SK-N-SH (cell line): ENCODE data around the gene ZNF776. TPM values are rescaled to one million over a fixed set of nuclear protein-coding genes. Genes with fewer than 3 reads are reported as not detected.
"Not testable (repeated sequence)": the region's sequence is repeated elsewhere in the genome, so short reads cannot be mapped to it uniquely, and the experiment has no call there.

Experiments used
- CTCF ChIA-PET: fragments of 300-600, 350-600 bp; formaldehyde crosslinking; extraction: SDS; loops from one replicate; lab custom pipeline; 2021; lab: Yijun Ruan, JAX
- POLR2A ChIA-PET: fragments of 350-600 bp; sonication (Branson Sonifier 250); formaldehyde crosslinking; extraction: SDS; loops from one replicate; lab custom pipeline; 2020; ENCODE audit warnings: antibody characterized with exemption, inconsistent platforms; lab: Yijun Ruan, JAX
- DNase-seq: peaks from one replicate; pipeline ENCODE4 v3.0.0; 2012
- H2AFZ ChIP-seq: fragments of 200-600 bp; sonication (generic); 2 replicates; pipeline ENCODE4 v1.8.1; 2016; ENCODE audit warnings: antibody characterized with exemption, mild to moderate bottlenecking, low read depth
- H3F3A ChIP-seq: fragments of 200-600 bp; sonication (generic); replicated peaks from 2 replicates; pipeline ENCODE3; 2016; ENCODE audit warnings: antibody characterized with exemption, mild to moderate bottlenecking; ENCODE audit not compliant: insufficient read depth
- H3K27ac ChIP-seq, 2 experiments: fragments of 200-500 bp in 1 of 2; fragments of 200-600 bp in 1 of 2; sonication (Bioruptor generic) in 1 of 2; sonication (generic), shearing (Covaris generic) in 1 of 2; 2 replicates each; pipeline versions ENCODE4 v1.5.1 to v1.6.1; 2014 to 2016; ENCODE audit warnings: low read depth in 2 of 2, inconsistent platforms in 1 of 2, low read length in 1 of 2, mild to moderate bottlenecking in 1 of 2, mixed read lengths in 1 of 2
- H3K27me3 ChIP-seq: fragments of 200-600 bp; sonication (generic), shearing (Covaris generic); 2 replicates; pipeline ENCODE4 v1.6.1; 2016; ENCODE audit warnings: mixed run types; ENCODE audit not compliant: insufficient read depth
- H3K36me3 ChIP-seq, 2 experiments: fragments of 200-500 bp in 1 of 2; fragments of 200-600 bp in 1 of 2; sonication (Bioruptor generic) in 1 of 2; sonication (generic) in 1 of 2; replicated peaks in 1 of 2; 2 replicates each; pipeline versions ENCODE3 to v1.5.1; 2014 to 2016; ENCODE audit warnings: low read length in 1 of 2, mild to moderate bottlenecking in 1 of 2; ENCODE audit not compliant: insufficient read depth in 2 of 2, control insufficient read depth in 1 of 2
- H3K4me1 ChIP-seq, 2 experiments: fragments of 200-500 bp in 1 of 2; fragments of 200-600 bp in 1 of 2; sonication (Bioruptor generic) in 1 of 2; sonication (generic), shearing (Covaris generic) in 1 of 2; 2 replicates each; pipeline versions ENCODE4 v1.5.1 to v1.6.1; 2014 to 2016; ENCODE audit warnings: low read depth in 1 of 2, low read length in 1 of 2, mixed run types in 1 of 2; ENCODE audit not compliant: insufficient read depth in 2 of 2, control insufficient read depth in 1 of 2
- H3K4me2 ChIP-seq: fragments of 200-600 bp; sonication (generic), shearing (Covaris generic); 2 replicates; pipeline ENCODE4 v1.6.1; 2017; ENCODE audit warnings: mixed run types
- H3K4me3 ChIP-seq, 2 experiments: fragments of 200-500 bp in 1 of 2; fragments of 200-600 bp in 1 of 2; sonication (Bioruptor generic) in 1 of 2; sonication (generic), shearing (Covaris generic) in 1 of 2; 2 replicates each; pipeline versions ENCODE4 v1.5.1 to v1.8.1; 2014 to 2016; ENCODE audit warnings: low read depth in 2 of 2, inconsistent platforms in 1 of 2, low read length in 1 of 2, mild to moderate bottlenecking in 1 of 2, mixed read lengths in 1 of 2, moderate library complexity in 1 of 2
- H3K79me2 ChIP-seq: fragments of 200-600 bp; sonication (generic); 2 replicates; pipeline ENCODE4 v1.8.1; 2017; ENCODE audit warnings: mild to moderate bottlenecking; ENCODE audit not compliant: insufficient read depth
- H3K9ac ChIP-seq: fragments of 200-600 bp; sonication (generic); 2 replicates; pipeline ENCODE4 v1.6.1; 2017; ENCODE audit warnings: mixed run types
- H3K9me2 ChIP-seq: fragments of 200-600 bp; sonication (generic); 2 replicates; pipeline ENCODE4 v1.6.1; 2017; ENCODE audit warnings: mixed run types
- H3K9me3 ChIP-seq: fragments of 200-600 bp; sonication (generic); 2 replicates; pipeline ENCODE4 v1.6.1; 2017; ENCODE audit warnings: mixed run types, mild to moderate bottlenecking, moderate library complexity
- H4K20me1 ChIP-seq: fragments of 200-600 bp; sonication (generic); 2 replicates; pipeline ENCODE4 v1.6.1; 2017; ENCODE audit warnings: mild to moderate bottlenecking, mixed run types; ENCODE audit not compliant: insufficient read depth
- CHD2 ChIP-seq: fragments of 150-350 bp; IDR thresholded peaks from 2 replicates; pipeline ENCODE4 v1.6.1; 2018; ENCODE audit warnings: low read length; ENCODE audit not compliant: partially characterized antibody
- EZH2phosphoT487 ChIP-seq: fragments of 200-600 bp; sonication (generic); IDR thresholded peaks from 2 replicates; pipeline ENCODE4 v1.6.1; 2017; ENCODE audit warnings: low read depth, mixed run types, mild to moderate bottlenecking, antibody characterized with exemption, moderate library complexity, borderline replicate concordance
- MEF2A ChIP-seq: IDR thresholded peaks from 2 replicates; pipeline ENCODE4 v1.4.0; 2012; ENCODE audit warnings: low read depth, borderline replicate concordance
- POLR2AphosphoS5 ChIP-seq: IDR thresholded peaks from 2 replicates; pipeline ENCODE4 v1.6.1; 2012; ENCODE audit warnings: low read depth, low read length
- RAD21 ChIP-seq: IDR thresholded peaks from 2 replicates; pipeline ENCODE4 v1.6.1; 2012; ENCODE audit warnings: mild to moderate bottlenecking, low read length
- SMC3 ChIP-seq: IDR thresholded peaks from 2 replicates; pipeline ENCODE4 v1.6.1; 2012; ENCODE audit warnings: low read depth, low read length, improper control_type of control experiment
- TAF1 ChIP-seq: IDR thresholded peaks from 2 replicates; pipeline ENCODE4 v1.6.1; 2012; ENCODE audit warnings: low read depth, mild to moderate bottlenecking, low read length, moderate library complexity, borderline replicate concordance
- WGBS: methylation state at CpG from one replicate; pipeline ENCODE4 v1.1.6; 2017; ENCODE audit warnings: low lambda C conversion rate; 5-methylcytosine and 5-hydroxymethylcytosine counted together
- polyA plus RNA-seq, 3 experiments: library from polyadenylated mRNA; depleted of rRNA; stranded (reverse); fragments of >200 nt; gene quantifications; 2 replicates each; pipeline ENCODE4 v1.2.3, GENCODE V29; 2012
- TF ChIP-seq, protein P1 (sequence below): IDR thresholded peaks from 2 replicates; pipeline ENCODE4 v1.4.0; 2012; ENCODE audit warnings: low read depth, borderline replicate concordance
- TF ChIP-seq, protein P2 (sequence below): IDR thresholded peaks from 2 replicates; pipeline ENCODE4 v1.4.0; 2012; ENCODE audit warnings: low read depth
- TF ChIP-seq, protein P3 (sequence below): IDR thresholded peaks from 2 replicates; pipeline ENCODE4; 2012

Gene ZNF776
- polyA plus RNA-seq, 1 of the 3 experiments (the other 2 are of a cell fraction) = 7.5 TPM

DNA sequence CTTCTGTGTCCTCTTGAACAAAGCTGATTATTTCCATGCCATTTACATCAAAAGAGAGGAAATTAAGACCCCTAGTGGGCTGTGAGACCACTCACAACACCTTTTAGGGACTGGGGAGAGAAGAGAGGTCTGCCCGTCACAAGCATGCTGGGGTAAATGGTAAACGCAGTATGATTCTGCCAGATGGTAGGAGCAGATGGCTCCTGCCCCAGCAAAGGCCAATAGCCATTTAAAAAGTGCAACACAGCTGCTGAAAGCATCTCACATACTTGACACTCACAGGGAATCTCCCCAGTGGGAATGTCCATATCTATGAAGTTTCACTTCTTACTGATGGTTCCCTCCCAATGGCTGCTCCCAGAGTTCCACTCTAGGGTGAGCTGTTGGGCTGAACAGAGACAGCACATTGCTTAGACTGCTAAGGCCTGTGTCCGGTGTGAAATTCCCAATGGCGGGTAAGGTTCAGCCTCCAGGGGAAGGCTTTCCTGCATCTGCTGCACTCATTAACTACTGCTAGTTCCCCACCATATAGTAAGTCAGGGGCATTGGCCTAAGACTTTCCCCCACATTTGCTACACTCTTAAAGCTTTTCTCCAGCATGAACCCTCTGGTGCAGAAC lies 26.6 kb upstream of the ZNF776 start (continued):
- TF ChIP-seq, protein P1, sequence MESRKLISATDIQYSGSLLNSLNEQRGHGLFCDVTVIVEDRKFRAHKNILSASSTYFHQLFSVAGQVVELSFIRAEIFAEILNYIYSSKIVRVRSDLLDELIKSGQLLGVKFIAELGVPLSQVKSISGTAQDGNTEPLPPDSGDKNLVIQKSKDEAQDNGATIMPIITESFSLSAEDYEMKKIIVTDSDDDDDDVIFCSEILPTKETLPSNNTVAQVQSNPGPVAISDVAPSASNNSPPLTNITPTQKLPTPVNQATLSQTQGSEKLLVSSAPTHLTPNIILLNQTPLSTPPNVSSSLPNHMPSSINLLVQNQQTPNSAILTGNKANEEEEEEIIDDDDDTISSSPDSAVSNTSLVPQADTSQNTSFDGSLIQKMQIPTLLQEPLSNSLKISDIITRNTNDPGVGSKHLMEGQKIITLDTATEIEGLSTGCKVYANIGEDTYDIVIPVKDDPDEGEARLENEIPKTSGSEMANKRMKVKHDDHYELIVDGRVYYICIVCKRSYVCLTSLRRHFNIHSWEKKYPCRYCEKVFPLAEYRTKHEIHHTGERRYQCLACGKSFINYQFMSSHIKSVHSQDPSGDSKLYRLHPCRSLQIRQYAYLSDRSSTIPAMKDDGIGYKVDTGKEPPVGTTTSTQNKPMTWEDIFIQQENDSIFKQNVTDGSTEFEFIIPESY = no peak
- no peak for TF ChIP-seq POLR2AphosphoS5
- TF ChIP-seq, protein P2, sequence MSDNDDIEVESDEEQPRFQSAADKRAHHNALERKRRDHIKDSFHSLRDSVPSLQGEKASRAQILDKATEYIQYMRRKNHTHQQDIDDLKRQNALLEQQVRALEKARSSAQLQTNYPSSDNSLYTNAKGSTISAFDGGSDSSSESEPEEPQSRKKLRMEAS = no peak

DNA sequence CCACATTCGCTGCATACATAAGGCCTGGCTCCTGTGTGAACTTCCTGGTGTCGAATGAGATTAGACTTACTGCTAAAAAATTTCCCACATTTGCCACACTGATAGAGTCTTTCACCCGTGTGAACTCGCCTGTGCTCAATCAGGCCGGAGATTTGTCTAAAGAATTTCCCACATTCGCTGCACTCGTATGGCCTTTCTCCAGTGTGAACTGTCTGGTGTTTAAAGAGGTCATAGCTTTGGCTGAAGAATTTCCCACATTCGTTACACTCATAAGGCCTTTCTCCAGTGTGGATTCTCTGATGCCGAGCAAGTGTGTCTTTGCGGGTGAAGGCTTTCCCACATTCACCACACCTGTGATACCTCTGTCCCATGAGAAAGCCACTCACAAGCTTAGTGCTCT lies 25.7 kb upstream of the ZNF776 start:
- WGBS = 93% methylated on average over 10 of the region's 10 CpGs
- DNase-seq = no peak
- CTCF ChIA-PET = no interaction called here

DNA sequence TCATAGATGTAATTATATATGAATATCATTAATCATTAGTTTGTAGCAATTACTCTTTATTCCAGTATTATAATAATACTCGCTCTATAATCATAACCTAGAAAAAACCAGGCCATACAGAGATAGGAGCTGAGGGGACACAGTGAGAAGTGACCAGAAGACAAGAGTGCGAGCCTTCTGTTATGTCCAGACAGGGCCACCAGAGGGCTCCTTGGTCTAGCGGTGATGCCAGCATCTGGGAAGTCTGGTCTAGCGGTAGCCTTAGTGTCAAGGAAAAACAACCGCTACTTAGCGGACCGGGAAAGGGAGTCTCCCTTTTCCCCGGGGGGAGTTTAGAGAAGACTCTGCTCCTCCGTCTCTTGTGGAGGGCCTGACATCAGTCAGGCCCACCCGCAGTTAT lies 8.3 kb upstream of the ZNF776 start:
- H3K79me2 ChIP-seq, H3K9ac ChIP-seq, H3K9me2 ChIP-seq, H3K4me1 ChIP-seq, H2AFZ ChIP-seq, H3F3A ChIP-seq, H3K27me3 ChIP-seq, H3K4me2 ChIP-seq, CTCF ChIA-PET, H4K20me1 ChIP-seq, H3K36me3 ChIP-seq, POLR2A ChIA-PET, H3K27ac ChIP-seq, DNase-seq, H3K4me3 ChIP-seq: not testable (repeated sequence)
- 61% methylated on average over 10 of the region's 10 CpGs for WGBS
- 0 out of 2 replicates have a peak, but pooled peaks cover 12% of the 10 kb centered on the region for H3K9me3 ChIP-seq

More for the DNA sequence above, 25.7 kb upstream of the ZNF776 start:
- Histone ChIP-seq H3K9ac (no peak overlapping the region), H3K9me2 (no peaks in the 10 kb centered on the region), H3K4me2 (no peak overlapping the region), H3K9me3 (peaks cover 4% of the 10 kb centered on the region; the same call in 1 of the 2 replicates), H3F3A (no peaks in the 10 kb centered on the region), H3K4me1 (no peaks in the 10 kb centered on the region), H3K79me2 (no peaks in the 10 kb centered on the region; the same call in 1 of the 2 replicates), H3K27ac (no peak overlapping the region), H3K27me3 (no peaks in the 10 kb centered on the region), H2AFZ (no peak overlapping the region), H4K20me1 (no peaks in the 10 kb centered on the region), H3K4me3 (no peak overlapping the region; a peak in 1 of 4 replicates), H3K36me3 (peaks cover 0 to 17% of the 10 kb centered on the region in 2 experiments)
- POLR2A ChIA-PET = no interaction called here
- TF ChIP-seq, protein P3, sequence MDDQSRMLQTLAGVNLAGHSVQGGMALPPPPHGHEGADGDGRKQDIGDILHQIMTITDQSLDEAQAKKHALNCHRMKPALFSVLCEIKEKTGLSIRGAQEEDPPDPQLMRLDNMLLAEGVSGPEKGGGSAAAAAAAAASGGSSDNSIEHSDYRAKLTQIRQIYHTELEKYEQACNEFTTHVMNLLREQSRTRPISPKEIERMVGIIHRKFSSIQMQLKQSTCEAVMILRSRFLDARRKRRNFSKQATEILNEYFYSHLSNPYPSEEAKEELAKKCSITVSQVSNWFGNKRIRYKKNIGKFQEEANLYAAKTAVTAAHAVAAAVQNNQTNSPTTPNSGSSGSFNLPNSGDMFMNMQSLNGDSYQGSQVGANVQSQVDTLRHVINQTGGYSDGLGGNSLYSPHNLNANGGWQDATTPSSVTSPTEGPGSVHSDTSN = no peak
- no peak for TF ChIP-seq RAD21
- no peak for TF ChIP-seq SMC3
- no peak for TF ChIP-seq TAF1
- no peak for TF ChIP-seq EZH2phosphoT487
- TF ChIP-seq CHD2 = no peak
- TF ChIP-seq, protein P2 = no peak
- TF ChIP-seq MEF2A = no peak

DNA sequence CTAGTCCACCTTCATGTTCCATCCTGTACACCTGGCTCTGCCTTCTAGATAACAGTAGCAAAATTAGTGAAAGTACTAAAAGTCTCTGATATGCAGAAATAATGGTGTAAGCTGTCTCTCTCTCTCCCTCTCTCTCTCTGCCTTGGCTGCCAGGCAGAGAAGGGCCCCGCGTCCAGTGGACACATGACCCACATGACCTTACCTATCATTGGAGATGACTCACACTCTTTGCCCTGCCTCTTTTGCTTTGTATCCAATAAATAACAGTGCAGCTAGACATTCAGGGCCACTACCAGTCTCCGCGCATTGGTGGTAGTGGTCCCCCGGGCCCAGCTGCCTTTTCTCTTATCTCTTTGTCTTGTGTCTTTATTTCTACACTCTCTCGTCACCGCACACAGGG lies 7.8 kb upstream of the ZNF776 start:
- CTCF ChIA-PET, H2AFZ ChIP-seq, H3K9ac ChIP-seq, H3K9me2 ChIP-seq, H3K27ac ChIP-seq, DNase-seq, H3K27me3 ChIP-seq, H3K4me3 ChIP-seq, H3F3A ChIP-seq, H3K4me2 ChIP-seq, H3K4me1 ChIP-seq, H4K20me1 ChIP-seq, H3K9me3 ChIP-seq, H3K79me2 ChIP-seq, H3K36me3 ChIP-seq, POLR2A ChIA-PET: not testable (repeated sequence)
- 90% methylated on average over 7 of the region's 7 CpGs for WGBS
